ENCODE data around the gene RDH14.

The RDH14 gene

GRCh38 chr2:18520451-18521425 lies 39.7 kb downstream of the RDH14 start:
- peak; percentile 82 for DNase-seq (ENCODE audit: low read depth)

GRCh38 chr2:18519914-18520450 lies 40.5 kb downstream of the RDH14 start:
- no peak for DNase-seq (ENCODE audit: low read depth)

GRCh38 chr2:18518116-18519111 lies 42.0 kb downstream of the RDH14 start:
- DNase-seq (ENCODE audit: low read depth) = peak; percentile 80

GRCh38 chr2:18517386-18517785 lies 43.1 kb downstream of the RDH14 start:
- no peak for DNase-seq (ENCODE audit: low read depth)

GRCh38 chr2:18516112-18516511 lies 44.3 kb downstream of the RDH14 start:
- DNase-seq (ENCODE audit: low read depth) = peak; percentile 94

GRCh38 chr2:18514526-18515461 lies 45.7 kb downstream of the RDH14 start:
- DNase-seq (ENCODE audit: low read depth) = peak; percentile 15

- DNase-seq (ENCODE audit: low read depth) = no peak
Observed at GRCh38 chr2:18510775-18511174, 49.7 kb downstream of the RDH14 start.

- DNase-seq (ENCODE audit: low read depth) = no peak
Observed at GRCh38 chr2:18506883-18507509, 53.5 kb downstream of the RDH14 start.

GRCh38 chr2:18505703-18506341 lies 54.6 kb downstream of the RDH14 start:
- DNase-seq (ENCODE audit: low read depth) = peak; percentile 16

All from EH (cell line).